KMS-11 (cell line): ENCODE measurements around the gene PDE4D.

Source experiments
- H2AFZ ChIP-seq: fragments of 200-600 bp; sonication (generic); 2 replicates; pipeline ENCODE4 v1.6.1; 2016; ENCODE audit warnings: antibody characterized with exemption, mixed run types, low read depth
- H3K27ac ChIP-seq: fragments of 200-600 bp; sonication (generic); 2 replicates; pipeline ENCODE4 v1.6.1; 2016; ENCODE audit warnings: mild to moderate bottlenecking, mixed run types
- H3K27me3 ChIP-seq: fragments of 200-600 bp; sonication (generic); 2 replicates; pipeline ENCODE4 v1.6.1; 2017; ENCODE audit warnings: mild to moderate bottlenecking, low read depth, mixed run types, moderate library complexity; ENCODE audit not compliant: insufficient read depth
- H3K36me3 ChIP-seq: fragments of 200-600 bp; sonication (generic); 2 replicates; pipeline ENCODE4 v1.6.1; 2017; ENCODE audit warnings: mild to moderate bottlenecking, mixed run types; ENCODE audit not compliant: insufficient read depth
- H3K4me1 ChIP-seq: fragments of 200-600 bp; sonication (generic); 2 replicates; pipeline ENCODE4 v1.6.1; 2016; ENCODE audit warnings: mild to moderate bottlenecking, low read depth, mixed run types; ENCODE audit not compliant: poor library complexity, severe bottlenecking
- H3K4me2 ChIP-seq: fragments of 200-600 bp; sonication (generic); 2 replicates; pipeline ENCODE4 v1.7.0; 2016; ENCODE audit warnings: mild to moderate bottlenecking, mixed run types
- H3K4me3 ChIP-seq: fragments of 200-600 bp; sonication (generic); IDR thresholded peaks from 2 replicates; pipeline ENCODE4 v1.6.1; 2017; ENCODE audit warnings: low read depth, low read length, mixed read lengths; ENCODE audit not compliant: insufficient read depth
- H3K79me2 ChIP-seq: fragments of 200-600 bp; sonication (generic); 2 replicates; pipeline ENCODE4 v1.6.1; 2016; ENCODE audit warnings: low read depth, mixed run types; ENCODE audit not compliant: insufficient read depth
- H3K9ac ChIP-seq: fragments of 200-600 bp; sonication (generic); 2 replicates; pipeline ENCODE4 v1.6.1; 2016; ENCODE audit warnings: mild to moderate bottlenecking, mixed run types
- H4K20me1 ChIP-seq: fragments of 200-600 bp; sonication (generic); 2 replicates; pipeline ENCODE4 v1.6.1; 2016; ENCODE audit warnings: mild to moderate bottlenecking, mixed run types; ENCODE audit not compliant: insufficient read depth
- TF ChIP-seq, protein P1 (sequence below): fragments of 200-600 bp; sonication (generic); conservative IDR thresholded peaks from 2 replicates; pipeline ENCODE4 v1.6.1; 2017; ENCODE audit warnings: low read depth, mild to moderate bottlenecking, antibody characterized with exemption, low read length, moderate library complexity, mixed read lengths

PDE4D gene

GRCh38 chr5:59741599-59741998 is 151.9 kb downstream of the PDE4D start:
- Histone ChIP-seq H3K9ac (no peak overlapping the region), H3K36me3 (no peaks in the 10 kb centered on the region), H2AFZ (no peak overlapping the region), H3K27ac (no peak overlapping the region), H4K20me1 (no peaks in the 10 kb centered on the region), H3K27me3 (no peaks in the 10 kb centered on the region), H3K79me2 (no peaks in the 10 kb centered on the region), H3K4me3 (no peak overlapping the region), H3K4me1 (no peaks in the 10 kb centered on the region), H3K4me2 (no peak overlapping the region)
- TF ChIP-seq, protein P1, sequence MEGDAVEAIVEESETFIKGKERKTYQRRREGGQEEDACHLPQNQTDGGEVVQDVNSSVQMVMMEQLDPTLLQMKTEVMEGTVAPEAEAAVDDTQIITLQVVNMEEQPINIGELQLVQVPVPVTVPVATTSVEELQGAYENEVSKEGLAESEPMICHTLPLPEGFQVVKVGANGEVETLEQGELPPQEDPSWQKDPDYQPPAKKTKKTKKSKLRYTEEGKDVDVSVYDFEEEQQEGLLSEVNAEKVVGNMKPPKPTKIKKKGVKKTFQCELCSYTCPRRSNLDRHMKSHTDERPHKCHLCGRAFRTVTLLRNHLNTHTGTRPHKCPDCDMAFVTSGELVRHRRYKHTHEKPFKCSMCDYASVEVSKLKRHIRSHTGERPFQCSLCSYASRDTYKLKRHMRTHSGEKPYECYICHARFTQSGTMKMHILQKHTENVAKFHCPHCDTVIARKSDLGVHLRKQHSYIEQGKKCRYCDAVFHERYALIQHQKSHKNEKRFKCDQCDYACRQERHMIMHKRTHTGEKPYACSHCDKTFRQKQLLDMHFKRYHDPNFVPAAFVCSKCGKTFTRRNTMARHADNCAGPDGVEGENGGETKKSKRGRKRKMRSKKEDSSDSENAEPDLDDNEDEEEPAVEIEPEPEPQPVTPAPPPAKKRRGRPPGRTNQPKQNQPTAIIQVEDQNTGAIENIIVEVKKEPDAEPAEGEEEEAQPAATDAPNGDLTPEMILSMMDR: no peak

- Histone ChIP-seq H3K79me2 (no peaks in the 10 kb centered on the region), H3K36me3 (no peaks in the 10 kb centered on the region), H3K4me1 (no peaks in the 10 kb centered on the region), H3K4me2 (no peak overlapping the region), H2AFZ (no peak overlapping the region), H3K27me3 (no peaks in the 10 kb centered on the region), H4K20me1 (no peaks in the 10 kb centered on the region), H3K4me3 (no peak overlapping the region), H3K9ac (no peak overlapping the region), H3K27ac (no peak overlapping the region)
- TF ChIP-seq, protein P1: no peak
These were observed 155.5 kb downstream of the PDE4D start for GRCh38 chr5:59738024-59738423.

GRCh38 chr5:59732806-59733205 is 160.7 kb downstream of the PDE4D start:
- H3K27me3 ChIP-seq: no peaks in the 10 kb centered on the region
- H2AFZ ChIP-seq: no peak overlapping the region
- no peaks in the 10 kb centered on the region for H3K36me3 ChIP-seq
- no peak overlapping the region for H3K27ac ChIP-seq
- H3K4me3 ChIP-seq: no peak overlapping the region
- H3K4me1 ChIP-seq: no peaks in the 10 kb centered on the region
- H4K20me1 ChIP-seq: no peaks in the 10 kb centered on the region
- H3K9ac ChIP-seq: no peak overlapping the region
- TF ChIP-seq, protein P1: no peak
- H3K79me2 ChIP-seq: no peaks in the 10 kb centered on the region
- H3K4me2 ChIP-seq: no peak overlapping the region

- Histone ChIP-seq H3K4me2 (no peak overlapping the region), H3K27me3 (no peaks in the 10 kb centered on the region), H3K79me2 (no peaks in the 10 kb centered on the region), H3K4me1 (no peaks in the 10 kb centered on the region), H3K27ac (no peak overlapping the region), H4K20me1 (no peaks in the 10 kb centered on the region), H2AFZ (no peak overlapping the region), H3K4me3 (no peak overlapping the region), H3K9ac (no peak overlapping the region), H3K36me3 (no peaks in the 10 kb centered on the region)
- TF ChIP-seq, protein P1: no peak
These were observed 161.2 kb downstream of the PDE4D start for GRCh38 chr5:59732301-59732700.
